ENCODE data around the gene CA10. TPM values are rescaled to one million over a fixed set of nuclear protein-coding genes. Genes with fewer than 3 reads are reported as not detected.

Gene CA10
- total and polyA plus RNA-seq, 2 donors (not counting 3 experiments of a cell fraction or from before 2014, with no cell fraction given), result not detected

GRCh38 chr17:51820766-51821165, 337.7 kb downstream of the CA10 start:
- ChIA-PET POLR2A (no interaction called here), CTCF (no interaction called here)
- FAIRE-seq, result no peak
- DNase-seq (ENCODE audit: low read depth, low spot score), result no peak
- Histone ChIP-seq H3K4me2 (ENCODE audit: insufficient read depth, low read length) (no peak overlapping the region), H4K20me1 (replicated peaks; ENCODE audit: control insufficient read depth, extremely low read depth, insufficient read depth, low read length) (no peaks in the 10 kb centered on the region), H3K27me3 (ENCODE audit: control insufficient read depth in 2 of 2, insufficient read depth in 2 of 2, low read length in 2 of 2) (no peaks in the 10 kb centered on the region), H3K27ac (ENCODE audit: insufficient read depth, low read depth, low read length) (no peak overlapping the region), H3K9me1 (replicated peaks; ENCODE audit: control insufficient read depth, extremely low read depth, insufficient read depth, low read length) (no peaks in the 10 kb centered on the region), H3K9ac (replicated peaks; ENCODE audit: extremely low read depth, insufficient read depth, low read length) (no peak overlapping the region), H3K4me1 (ENCODE audit: control insufficient read depth, extremely low read depth, insufficient read depth, low read length) (no peaks in the 10 kb centered on the region), H3K36me3 (ENCODE audit: control insufficient read depth in 2 of 2, extremely low read depth in 1 of 2, insufficient read depth in 2 of 2, low read length in 2 of 2) (no peaks in the 10 kb centered on the region), H2AFZ (ENCODE audit: low read depth, low read length) (no peak overlapping the region), H3K9me3 (replicated peaks; ENCODE audit: control insufficient read depth, insufficient read depth, low read length) (peaks cover 3% of the 10 kb centered on the region), H3K79me2 (ENCODE audit: control insufficient read depth, insufficient read depth, low read length) (no peaks in the 10 kb centered on the region), H3K4me3 (replicated peaks in 1 of 3; ENCODE audit: insufficient read depth in 1 of 3, low read depth in 1 of 3, low read length in 3 of 3) (no peak overlapping the region)
- intact Hi-C loops (cut with micrococcal nuclease) (no loop called here), dilution Hi-C loops (cut with MboI; ENCODE audit: extremely low pct_ligation_motif_present, low sequenced_read_pairs) (no loop called here)
- no TSS peak for BruUV-seq (replicated peaks)
- no peak for TF ChIP-seq EZH2 (IDR thresholded peaks at IDR 0.05; ENCODE audit: borderline replicate concordance, low read depth, low read length, severe bottlenecking)
- TF ChIP-seq MAX (IDR thresholded peaks at IDR 0.05; ENCODE audit: insufficient read depth, insufficient read length), result no peak
- no peak for TF ChIP-seq JUN (IDR thresholded peaks at IDR 0.05; ENCODE audit: borderline replicate concordance, insufficient read depth, insufficient read length, low read depth)
- no peak for TF ChIP-seq POLR2A (IDR thresholded peaks at IDR 0.05; ENCODE audit: low read depth, low read length)
- no peak for TF ChIP-seq POLR2AphosphoS5 (IDR thresholded peaks at IDR 0.05; ENCODE audit: insufficient read depth, low read depth, low read length)
- TF ChIP-seq GATA2 (IDR thresholded peaks at IDR 0.05; ENCODE audit: insufficient read depth, insufficient read length, low read depth, low read length), result no peak
- no peak for TF ChIP-seq CTCF (IDR thresholded peaks at IDR 0.05; ENCODE audit: extremely low read depth in 1 of 2, insufficient read depth in 1 of 2, low read depth in 1 of 2, low read length in 2 of 2)
- TF ChIP-seq FOS (IDR thresholded peaks at IDR 0.05; ENCODE audit: borderline replicate concordance, insufficient read depth, low read length), result no peak
- no peak for TF ChIP-seq MYC (IDR thresholded peaks at IDR 0.05; ENCODE audit: low read depth, low read length)
